Measurements from ENCODE around the gene DDT.
"Not testable (repeated sequence)": the region's sequence is repeated elsewhere in the genome, so short reads cannot be mapped to it uniquely, and the experiment has no call there.

Gene DDT

GRCh38 chr22:23952794-23953405, 21.3 kb downstream of the DDT start:
- not testable (repeated sequence) for DNase-seq (ENCODE audit: low spot score)

GRCh38 chr22:23951383-23951782, 22.9 kb downstream of the DDT start:
- DNase-seq (ENCODE audit: low spot score): not testable (repeated sequence)

GRCh38 chr22:23949764-23950163, 24.5 kb downstream of the DDT start:
- not testable (repeated sequence) for DNase-seq (ENCODE audit: low spot score)

- not testable (repeated sequence) for DNase-seq (ENCODE audit: low spot score)
These were observed 26.9 kb downstream of the DDT start for GRCh38 chr22:23947391-23947790.

- DNase-seq (ENCODE audit: low spot score): not testable (repeated sequence)
These were observed 34.1 kb downstream of the DDT start for GRCh38 chr22:23940166-23940565.

- DNase-seq (ENCODE audit: low spot score): no peak
These were observed 35.3 kb downstream of the DDT start for GRCh38 chr22:23939017-23939357.

- DNase-seq (ENCODE audit: low spot score): no peak
These were observed 35.8 kb downstream of the DDT start for GRCh38 chr22:23938328-23939016.

- no peak for DNase-seq (ENCODE audit: low spot score)
These were observed 47.7 kb downstream of the DDT start for GRCh38 chr22:23926561-23926960.

GRCh38 chr22:23925020-23925606, 49.1 kb downstream of the DDT start:
- no peak for DNase-seq (ENCODE audit: low spot score)

GRCh38 chr22:23922921-23923320, 51.3 kb downstream of the DDT start:
- no peak for DNase-seq (ENCODE audit: low spot score)

GRCh38 chr22:23921586-23922201, 52.5 kb downstream of the DDT start:
- DNase-seq (ENCODE audit: low spot score): not testable (repeated sequence)
